B cell (primary cell): ENCODE results near the gene BEGAIN.

Source experiments
- CTCF ChIP-seq: fragments of 200-600 bp; IDR thresholded peaks from one replicate; pipeline ENCODE4 v1.8.0; 2022; ENCODE audit warnings: antibody characterized with exemption, mild to moderate bottlenecking
- EZH2 ChIP-seq: IDR thresholded peaks from 2 replicates; pipeline ENCODE4 v1.6.1; 2012; ENCODE audit warnings: borderline replicate concordance, low read depth, mild to moderate bottlenecking, moderate library complexity, low read length; ENCODE audit not compliant: insufficient read depth, poor library complexity, severe bottlenecking

GRCh38 chr14:100567009-100567876 lies 20.0 kb downstream of the BEGAIN start:
- TF ChIP-seq CTCF: no peak
- TF ChIP-seq EZH2: no peak
